HG03175 (cell line): ENCODE measurements around the gene TSGA10.

ENCODE experiments used
- ATAC-seq: cut with Tn5 transposase; IDR thresholded peaks from one replicate; pipeline ENCODE4 v1.9.1; 2021; ENCODE audit warnings: mild to moderate bottlenecking, moderate library complexity; ENCODE audit not compliant: unreplicated experiment

Gene TSGA10

GRCh38 chr2:98952966-98953365, 201.8 kb downstream of the TSGA10 start:
- ATAC-seq = no peak

GRCh38 chr2:98948956-98949739, 205.6 kb downstream of the TSGA10 start:
- no peak for ATAC-seq

GRCh38 chr2:98947554-98947953, 207.2 kb downstream of the TSGA10 start:
- ATAC-seq = no peak
